MCF 10A (cell line): ENCODE data around the gene EXOC6B. TPM values are rescaled to one million over a fixed set of nuclear protein-coding genes. Genes with fewer than 3 reads are reported as not detected.

Experiments
- BruUV-seq: library from RNA; stranded (reverse); fragments of 400-500 nt; replicated peaks from 2 replicates; lab custom pipeline; 2021; lab: Mats Ljungman, UMichigan
- CTCF ChIA-PET: fragments of 300-600 bp; sonication (Branson Sonifier 250); formaldehyde crosslinking; extraction: SDS; loops from one replicate; lab custom pipeline; 2021; ENCODE audit warnings: antibody characterized with exemption, inconsistent platforms; lab: Yijun Ruan, JAX
- POLR2A ChIA-PET: fragments of 300-600, 350-650 bp; sonication (Branson Sonifier 250); formaldehyde crosslinking; extraction: SDS; loops from one replicate; lab custom pipeline; 2020; ENCODE audit warnings: antibody characterized with exemption, inconsistent platforms; lab: Yijun Ruan, JAX
- DNase-seq: peaks from one replicate; pipeline ENCODE4 v3.0.0-alpha.2; 2018; ENCODE audit not compliant: unreplicated experiment
- H3K27ac Mint-ChIP-seq: one replicate; pipeline ENCODE4 v1.8.0; 2022; ENCODE audit warnings: mild to moderate bottlenecking, low read depth, mixed read lengths; ENCODE audit not compliant: unreplicated experiment
- H3K27me3 Mint-ChIP-seq: one replicate; pipeline ENCODE4 v1.8.0; 2022; ENCODE audit warnings: mixed read lengths; ENCODE audit not compliant: insufficient read depth, unreplicated experiment
- H3K36me3 Mint-ChIP-seq: one replicate; pipeline ENCODE4 v1.8.0; 2022; ENCODE audit warnings: mild to moderate bottlenecking, moderate library complexity, mixed read lengths; ENCODE audit not compliant: insufficient read depth, unreplicated experiment
- H3K4me1 Mint-ChIP-seq: one replicate; pipeline ENCODE4 v1.8.0; 2022; ENCODE audit warnings: mixed read lengths; ENCODE audit not compliant: insufficient read depth, unreplicated experiment
- H3K4me3 Mint-ChIP-seq: one replicate; pipeline ENCODE4 v1.8.0; 2022; ENCODE audit warnings: mild to moderate bottlenecking, moderate library complexity, mixed read lengths; ENCODE audit not compliant: unreplicated experiment
- H3K9me3 Mint-ChIP-seq: one replicate; pipeline ENCODE4 v1.8.0; 2022; ENCODE audit warnings: mixed read lengths; ENCODE audit not compliant: unreplicated experiment
- CTCF ChIP-seq: fragments of 200-600 bp; IDR thresholded peaks from one replicate; pipeline ENCODE4 v1.8.0; 2022; ENCODE audit warnings: antibody characterized with exemption, mild to moderate bottlenecking; ENCODE audit not compliant: unreplicated experiment
- intact Hi-C: fragments of 100-400 bp; cut with micrococcal nuclease; formaldehyde crosslinking; loops from 2 replicates; pipeline ENCODE4 v1.14.1; 2022
- total RNA-seq: library from RNA; stranded (reverse); gene quantifications from 2 replicates; pipeline ENCODE4 v1.2.3, GENCODE V29; 2022

EXOC6B gene
- total RNA-seq, 1 experiment from 2014 or later, result 24.7 TPM

- CTCF ChIA-PET, result interaction anchor here (1.0 kb wide), 1 partner anchor 21 kb away, joined by 3 read pairs; no protein-coding TSS in a partner anchor
- TF ChIP-seq CTCF, result no peak
- BruUV-seq, result no TSS peak
- no peaks in the 10 kb centered on the region for H3K36me3 Mint-ChIP-seq
- H3K9me3 Mint-ChIP-seq, result no peaks in the 10 kb centered on the region
- peaks cover 10% of the 10 kb centered on the region for H3K4me1 Mint-ChIP-seq
- no peaks in the 10 kb centered on the region for H3K27me3 Mint-ChIP-seq
- no peak overlapping the region for H3K27ac Mint-ChIP-seq
- intact Hi-C loops, result no loop called here
- no peak overlapping the region for H3K4me3 Mint-ChIP-seq
- DNase-seq, result no peak
- POLR2A ChIA-PET, result no interaction called here
Measured at GRCh38 chr2:72627083-72627482, 198.8 kb downstream of the EXOC6B start.

DNA sequence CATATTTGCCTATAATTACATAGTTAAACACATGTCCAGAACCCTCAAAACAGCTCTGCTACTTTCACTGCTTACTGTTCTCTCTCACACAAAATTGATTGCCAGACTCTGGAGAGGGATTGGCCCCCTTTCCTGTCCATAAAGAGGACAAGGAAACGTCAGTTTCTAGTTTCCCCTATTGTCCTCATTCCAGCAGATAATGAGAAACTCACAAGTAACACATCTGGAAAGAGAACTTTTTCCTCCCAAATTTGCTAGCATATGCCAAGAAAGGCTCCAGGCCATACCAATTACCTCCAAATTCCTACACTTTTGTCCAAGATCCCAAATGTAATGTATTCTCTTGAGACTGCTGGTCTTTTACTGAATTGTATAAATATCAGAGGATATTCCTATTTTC lies 200.5 kb downstream of the EXOC6B start:
- ChIA-PET CTCF (no interaction called here), POLR2A (no interaction called here)
- TF ChIP-seq CTCF, result no peak
- H3K4me3 Mint-ChIP-seq, result no peak overlapping the region
- intact Hi-C loops, result no loop called here
- no peaks in the 10 kb centered on the region for H3K27me3 Mint-ChIP-seq
- no peaks in the 10 kb centered on the region for H3K36me3 Mint-ChIP-seq
- no peak for DNase-seq
- H3K27ac Mint-ChIP-seq, result no peak overlapping the region
- no TSS peak for BruUV-seq
- H3K9me3 Mint-ChIP-seq, result no peaks in the 10 kb centered on the region
- H3K4me1 Mint-ChIP-seq, result peaks cover 3% of the 10 kb centered on the region

- no TSS peak for BruUV-seq
- H3K4me1 Mint-ChIP-seq, result no peaks in the 10 kb centered on the region
- POLR2A ChIA-PET, result interaction anchor here (0.6 kb wide), 1 partner anchor 59 kb away, joined by 3 read pairs; no protein-coding TSS in a partner anchor
- TF ChIP-seq CTCF, result no peak
- no peak for DNase-seq
- H3K27ac Mint-ChIP-seq, result no peak overlapping the region
- intact Hi-C loops, result no loop called here
- no peaks in the 10 kb centered on the region for H3K36me3 Mint-ChIP-seq
- peaks cover 7% of the 10 kb centered on the region for H3K9me3 Mint-ChIP-seq
- CTCF ChIA-PET, result interaction anchor here (0.5 to 0.7 kb wide), 5 partner anchors 9 to 1432 kb away, joined by 3 to 4 read pairs (median 3); no protein-coding TSS in a partner anchor
- H3K27me3 Mint-ChIP-seq, result no peaks in the 10 kb centered on the region
- H3K4me3 Mint-ChIP-seq, result no peak overlapping the region
Measured at GRCh38 chr2:72623481-72623880, 202.4 kb downstream of the EXOC6B start.

- no peak for DNase-seq
- intact Hi-C loops, result no loop called here
- peaks cover 7% of the 10 kb centered on the region for H3K9me3 Mint-ChIP-seq
- H3K4me1 Mint-ChIP-seq, result peaks cover 5% of the 10 kb centered on the region
- no peaks in the 10 kb centered on the region for H3K27me3 Mint-ChIP-seq
- no peaks in the 10 kb centered on the region for H3K36me3 Mint-ChIP-seq
- no peak for TF ChIP-seq CTCF
- BruUV-seq, result no TSS peak
- CTCF ChIA-PET, result interaction anchor here (1.1 kb wide), 1 partner anchor 14 kb away, joined by 3 read pairs; no protein-coding TSS in a partner anchor
- H3K4me3 Mint-ChIP-seq, result no peak overlapping the region
- no peak overlapping the region for H3K27ac Mint-ChIP-seq
- POLR2A ChIA-PET, result no interaction called here
Measured at GRCh38 chr2:72619626-72620025, 206.2 kb downstream of the EXOC6B start.
